Measurements from ENCODE around the gene CEP43.

Gene CEP43

DNA sequence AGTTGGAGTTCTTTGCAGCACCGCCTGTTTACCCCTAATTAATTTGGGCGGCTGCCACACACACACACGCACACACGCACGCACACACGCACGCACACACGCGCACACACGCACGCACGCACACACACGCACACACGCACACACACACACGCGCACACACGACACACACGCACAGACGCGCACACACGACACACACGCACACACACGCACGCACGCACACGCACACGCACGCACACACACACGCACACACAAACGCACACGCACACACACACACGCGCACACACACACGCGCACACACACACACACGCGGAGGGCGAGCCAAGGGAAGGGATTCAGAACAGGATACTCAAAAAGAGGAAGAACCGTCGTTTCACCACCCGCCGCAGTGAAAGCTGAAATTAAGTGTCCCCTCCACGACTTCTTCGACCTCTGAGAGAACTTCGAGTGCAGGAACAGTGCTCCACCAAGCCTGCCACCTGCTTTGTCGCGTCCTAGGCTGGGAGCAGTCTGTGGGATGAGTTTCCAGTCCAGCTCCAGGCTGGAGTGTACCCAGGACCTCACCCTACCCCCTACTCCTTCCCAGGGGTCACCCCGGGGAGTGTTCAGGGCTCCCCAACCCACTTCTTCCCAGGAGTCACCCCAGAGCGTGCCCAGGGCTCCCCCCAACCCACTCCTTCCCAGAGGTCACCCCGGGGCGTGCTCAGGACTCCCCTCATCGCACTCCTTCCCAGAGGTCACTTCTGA, 43.9 kb upstream of the CEP43 start:
- Histone ChIP-seq H3K9ac (ENCODE audit: low read length in 2 of 2) (peak overlapping the region; percentile 29 to 51), H3K27ac (ENCODE audit: low read length) (no peak overlapping the region), H3K4me1 (ENCODE audit: control insufficient read depth, insufficient read depth, low read length) (peaks cover 23% of the 10 kb centered on the region), H3K36me3 (ENCODE audit: control insufficient read depth in 2 of 2, insufficient read depth in 2 of 2, low read length in 2 of 2) (peaks cover 3 to 4% of the 10 kb centered on the region in 2 donors), H3K9me3 (ENCODE audit: control insufficient read depth in 2 of 2, low read length in 2 of 2) (no peaks in the 10 kb centered on the region), H3K27me3 (ENCODE audit: control insufficient read depth in 1 of 2, insufficient read depth in 2 of 2, low read length in 2 of 2) (no peaks in the 10 kb centered on the region), H3K4me3 (ENCODE audit: low read length in 2 of 2) (peak overlapping the region; percentile 80 to 81)

GRCh38 chr6:166955865-166956443, 43.2 kb upstream of the CEP43 start:
- Histone ChIP-seq H3K4me1 (ENCODE audit: control insufficient read depth, insufficient read depth, low read length) (peaks cover 23% of the 10 kb centered on the region), H3K9ac (ENCODE audit: low read length in 2 of 2) (peak overlapping the region; percentile 47 to 51), H3K27ac (ENCODE audit: low read length) (no peak overlapping the region), H3K36me3 (ENCODE audit: control insufficient read depth in 2 of 2, insufficient read depth in 2 of 2, low read length in 2 of 2) (peaks cover 2 to 3% of the 10 kb centered on the region in 2 donors), H3K4me3 (ENCODE audit: low read length in 2 of 2) (peak overlapping the region; percentile 80 to 81), H3K9me3 (ENCODE audit: control insufficient read depth in 2 of 2, low read length in 2 of 2) (no peaks in the 10 kb centered on the region), H3K27me3 (ENCODE audit: control insufficient read depth in 1 of 2, insufficient read depth in 2 of 2, low read length in 2 of 2) (no peaks in the 10 kb centered on the region)

DNA sequence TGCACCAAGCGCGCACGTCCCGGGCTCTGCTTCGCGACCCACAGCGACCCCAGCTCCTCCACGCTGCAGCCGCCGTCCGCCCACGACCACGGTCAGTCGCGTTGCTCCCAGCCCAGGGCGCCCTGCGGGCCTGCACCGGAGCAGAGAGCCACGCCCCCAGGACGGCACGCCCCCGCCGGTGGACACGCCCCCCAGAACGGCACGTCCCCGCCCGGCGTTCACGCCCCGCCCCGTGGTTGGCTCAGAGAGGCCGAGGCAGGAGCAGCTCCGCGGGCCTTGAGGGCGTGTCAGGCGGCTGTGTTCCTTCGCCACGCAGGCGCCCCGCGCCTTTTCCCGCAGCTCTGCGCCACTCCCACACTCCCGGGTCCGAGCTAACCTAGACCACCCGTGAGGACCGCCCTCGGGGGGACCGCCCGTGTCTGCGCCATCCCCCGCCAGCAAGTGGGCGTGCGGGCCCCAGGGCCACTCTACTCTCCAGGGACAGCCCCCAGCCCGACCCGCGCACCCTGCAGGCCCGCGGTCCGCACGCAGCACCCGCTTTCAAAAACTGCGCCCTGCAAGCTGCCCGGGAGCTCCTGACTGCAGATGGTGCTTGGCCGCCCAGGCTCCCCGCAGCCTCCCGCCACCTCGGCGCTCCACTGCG, 42.6 kb upstream of the CEP43 start, which contains the start of gene RNASET2:
RNASET2 (minus strand) TSS at position 107 of the 643 bp plus-strand sequence. CDS start 368 bp downstream, outside the sequence.
- Histone ChIP-seq H3K4me1 (ENCODE audit: control insufficient read depth, insufficient read depth, low read length) (peaks cover 21% of the 10 kb centered on the region), H3K4me3 (ENCODE audit: low read length in 2 of 2) (peak within 1 kb of the TSS; percentile 80 to 81), H3K27ac (ENCODE audit: low read length) (peak within 1 kb of the TSS; percentile 49), H3K9me3 (ENCODE audit: control insufficient read depth in 2 of 2, low read length in 2 of 2) (no peaks in the 10 kb centered on the region), H3K36me3 (ENCODE audit: control insufficient read depth in 2 of 2, insufficient read depth in 2 of 2, low read length in 2 of 2) (no peaks in the 10 kb centered on the region), H3K9ac (ENCODE audit: low read length in 2 of 2) (peak within 1 kb of the TSS; percentile 69 to 71), H3K27me3 (ENCODE audit: control insufficient read depth in 1 of 2, insufficient read depth in 2 of 2, low read length in 2 of 2) (no peaks in the 10 kb centered on the region)

GRCh38 chr6:166957087-166957804, 42.0 kb upstream of the CEP43 start:
- Histone ChIP-seq H3K9me3 (ENCODE audit: control insufficient read depth in 2 of 2, low read length in 2 of 2) (no peaks in the 10 kb centered on the region), H3K4me1 (ENCODE audit: control insufficient read depth, insufficient read depth, low read length) (peaks cover 21% of the 10 kb centered on the region), H3K27me3 (ENCODE audit: control insufficient read depth in 1 of 2, insufficient read depth in 2 of 2, low read length in 2 of 2) (no peaks in the 10 kb centered on the region), H3K4me3 (ENCODE audit: low read length in 2 of 2) (peak overlapping the region; percentile 80 to 81), H3K27ac (ENCODE audit: low read length) (peak overlapping the region; percentile 49), H3K9ac (ENCODE audit: low read length in 2 of 2) (peak overlapping the region; percentile 69 to 71), H3K36me3 (ENCODE audit: control insufficient read depth in 2 of 2, insufficient read depth in 2 of 2, low read length in 2 of 2) (no peaks in the 10 kb centered on the region)

DNA sequence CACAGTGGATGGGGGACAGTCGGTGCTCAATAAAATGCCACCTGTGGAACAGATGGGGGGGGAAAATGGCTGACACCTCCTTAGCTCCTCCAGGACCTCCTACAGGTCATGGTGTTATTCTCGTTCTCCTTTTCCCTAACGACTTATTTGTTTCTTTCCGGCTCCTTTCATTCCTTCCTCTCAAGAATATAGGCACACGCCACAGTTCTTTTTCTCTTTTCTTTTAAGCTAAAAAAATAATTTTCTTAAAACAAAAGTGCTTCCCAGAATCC, 41.5 kb upstream of the CEP43 start:
- Histone ChIP-seq H3K9me3 (ENCODE audit: control insufficient read depth in 2 of 2, low read length in 2 of 2) (no peaks in the 10 kb centered on the region), H3K27ac (ENCODE audit: low read length) (no peak overlapping the region), H3K4me3 (ENCODE audit: low read length in 2 of 2) (peak overlapping the region in 1 of 2 donors; percentile 81), H3K27me3 (ENCODE audit: control insufficient read depth in 1 of 2, insufficient read depth in 2 of 2, low read length in 2 of 2) (no peaks in the 10 kb centered on the region), H3K9ac (ENCODE audit: low read length in 2 of 2) (peak overlapping the region; percentile 36 to 71), H3K36me3 (ENCODE audit: control insufficient read depth in 2 of 2, insufficient read depth in 2 of 2, low read length in 2 of 2) (no peaks in the 10 kb centered on the region), H3K4me1 (ENCODE audit: control insufficient read depth, insufficient read depth, low read length) (peaks cover 21% of the 10 kb centered on the region)

DNA sequence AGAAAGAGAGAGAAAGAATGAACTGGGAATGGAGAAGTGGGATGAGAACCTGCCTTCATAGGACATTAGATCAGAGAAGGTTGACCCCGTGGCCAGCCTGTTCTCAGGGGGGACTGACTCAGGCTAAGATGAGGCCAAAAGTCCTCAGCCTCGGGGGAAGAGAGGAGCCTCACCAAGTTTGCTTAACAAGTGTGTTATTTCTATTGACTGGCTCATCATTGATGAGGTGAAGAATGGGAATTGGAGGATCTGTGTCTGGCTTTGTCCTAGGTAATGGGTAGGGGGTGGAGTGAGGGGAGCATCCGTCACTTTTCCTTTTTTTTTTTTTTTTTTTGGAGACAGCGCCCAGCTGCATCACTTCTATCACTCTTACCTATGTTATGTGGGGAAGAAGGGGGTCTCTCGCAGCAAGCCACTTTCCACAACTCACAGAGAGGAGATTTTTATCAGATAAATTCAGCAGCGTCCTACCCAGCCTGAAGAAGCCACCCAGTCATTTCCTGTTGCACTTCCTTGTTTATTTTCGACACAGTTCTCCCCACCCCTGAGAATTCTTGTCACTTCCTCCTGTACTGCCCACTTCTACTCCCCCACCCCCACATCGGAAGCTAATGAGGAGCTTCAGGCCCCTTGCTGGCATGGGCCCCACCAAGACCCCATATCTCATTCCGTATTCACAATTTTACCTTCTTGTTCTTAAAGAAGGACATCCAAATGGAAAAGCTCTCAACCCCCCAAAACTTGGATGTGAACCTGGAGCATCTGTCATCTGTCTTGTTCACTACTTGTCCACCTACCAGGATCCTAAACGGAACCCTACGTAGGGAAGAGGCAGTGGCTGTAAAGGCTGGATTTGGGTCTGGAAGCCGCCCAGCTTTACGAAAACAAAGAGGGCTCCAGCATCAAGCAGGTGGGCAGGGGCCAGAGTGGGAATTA, 40.0 kb upstream of the CEP43 start:
- Histone ChIP-seq H3K4me3 (ENCODE audit: low read length in 2 of 2) (no peak overlapping the region), H3K9me3 (ENCODE audit: control insufficient read depth in 2 of 2, low read length in 2 of 2) (no peaks in the 10 kb centered on the region), H3K27ac (ENCODE audit: low read length) (no peak overlapping the region), H3K27me3 (ENCODE audit: control insufficient read depth in 1 of 2, insufficient read depth in 2 of 2, low read length in 2 of 2) (no peaks in the 10 kb centered on the region), H3K9ac (ENCODE audit: low read length in 2 of 2) (no peak overlapping the region), H3K4me1 (ENCODE audit: control insufficient read depth, insufficient read depth, low read length) (peaks cover 21% of the 10 kb centered on the region), H3K36me3 (ENCODE audit: control insufficient read depth in 2 of 2, insufficient read depth in 2 of 2, low read length in 2 of 2) (no peaks in the 10 kb centered on the region)

- no peaks in the 10 kb centered on the region for H3K27me3 ChIP-seq (ENCODE audit: control insufficient read depth in 1 of 2, insufficient read depth in 2 of 2, low read length in 2 of 2)
- no peaks in the 10 kb centered on the region for H3K9me3 ChIP-seq (ENCODE audit: control insufficient read depth in 2 of 2, low read length in 2 of 2)
- H3K4me1 ChIP-seq (ENCODE audit: control insufficient read depth, insufficient read depth, low read length) = peaks cover 21% of the 10 kb centered on the region
- H3K36me3 ChIP-seq (ENCODE audit: control insufficient read depth in 2 of 2, insufficient read depth in 2 of 2, low read length in 2 of 2) = no peaks in the 10 kb centered on the region
- H3K9ac ChIP-seq (ENCODE audit: low read length in 2 of 2) = no peak overlapping the region
- no peak overlapping the region for H3K4me3 ChIP-seq (ENCODE audit: low read length in 2 of 2)
- H3K27ac ChIP-seq (ENCODE audit: low read length) = no peak overlapping the region
Measured at GRCh38 chr6:166959911-166960608, 39.1 kb upstream of the CEP43 start.

GRCh38 chr6:166960609-166960978, 38.6 kb upstream of the CEP43 start:
- Histone ChIP-seq H3K27ac (ENCODE audit: low read length) (no peak overlapping the region), H3K9me3 (ENCODE audit: control insufficient read depth in 2 of 2, low read length in 2 of 2) (no peaks in the 10 kb centered on the region), H3K4me3 (ENCODE audit: low read length in 2 of 2) (no peak overlapping the region), H3K9ac (ENCODE audit: low read length in 2 of 2) (no peak overlapping the region), H3K4me1 (ENCODE audit: control insufficient read depth, insufficient read depth, low read length) (peaks cover 18% of the 10 kb centered on the region), H3K27me3 (ENCODE audit: control insufficient read depth in 1 of 2, insufficient read depth in 2 of 2, low read length in 2 of 2) (no peaks in the 10 kb centered on the region), H3K36me3 (ENCODE audit: control insufficient read depth in 2 of 2, insufficient read depth in 2 of 2, low read length in 2 of 2) (no peaks in the 10 kb centered on the region)

DNA sequence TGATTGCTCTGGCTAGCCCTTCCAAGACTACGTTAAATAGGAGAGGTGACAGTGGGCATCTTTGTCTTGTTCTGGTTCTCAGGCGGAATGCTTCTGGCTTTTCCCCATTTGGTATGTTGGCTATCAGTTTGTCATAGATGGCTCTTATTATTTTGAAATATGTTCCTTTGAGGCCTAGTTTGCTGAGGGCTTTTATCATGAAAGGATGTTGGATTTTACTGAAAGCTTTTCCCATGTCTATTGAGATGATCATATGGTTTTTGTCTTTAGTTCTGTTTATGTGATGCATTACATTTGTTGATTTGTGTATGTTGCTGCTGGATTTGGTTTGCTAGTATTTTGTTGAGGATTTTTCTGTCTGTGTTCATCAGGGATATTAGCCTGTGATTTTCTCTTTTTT, 32.9 kb upstream of the CEP43 start:
- Histone ChIP-seq H3K4me3 (ENCODE audit: low read length in 2 of 2) (no peak overlapping the region), H3K9me3 (ENCODE audit: control insufficient read depth in 2 of 2, low read length in 2 of 2) (no peaks in the 10 kb centered on the region), H3K9ac (ENCODE audit: low read length in 2 of 2) (no peak overlapping the region), H3K4me1 (ENCODE audit: control insufficient read depth, insufficient read depth, low read length) (no peaks in the 10 kb centered on the region), H3K36me3 (ENCODE audit: control insufficient read depth in 2 of 2, insufficient read depth in 2 of 2, low read length in 2 of 2) (no peaks in the 10 kb centered on the region), H3K27ac (ENCODE audit: low read length) (no peak overlapping the region), H3K27me3 (ENCODE audit: control insufficient read depth in 1 of 2, insufficient read depth in 2 of 2, low read length in 2 of 2) (no peaks in the 10 kb centered on the region)

Data from stomach smooth muscle (tissue), 2 donors.